GM19099 (cell line): ENCODE measurements around the gene RPS6KL1.

Experiments used
- POLR2A ChIP-seq: IDR thresholded peaks from 3 replicates; pipeline ENCODE4 v1.6.1; 2011; ENCODE audit warnings: low read depth; ENCODE audit not compliant: insufficient read length; ENCODE audit errors: extremely low read depth

RPS6KL1 gene

GRCh38 chr14:74871819-74872218, 51.2 kb downstream of the RPS6KL1 start:
- TF ChIP-seq POLR2A = no peak

GRCh38 chr14:74868739-74869138, 54.3 kb downstream of the RPS6KL1 start:
- no peak for TF ChIP-seq POLR2A

- no peak for TF ChIP-seq POLR2A
Observed at GRCh38 chr14:74867673-74868072, 55.4 kb downstream of the RPS6KL1 start.

GRCh38 chr14:74866708-74867389, 56.2 kb downstream of the RPS6KL1 start:
- TF ChIP-seq POLR2A = no peak

GRCh38 chr14:74865156-74865555, 57.9 kb downstream of the RPS6KL1 start:
- no peak for TF ChIP-seq POLR2A

- no peak for TF ChIP-seq POLR2A
Observed at GRCh38 chr14:74864198-74864597, 58.9 kb downstream of the RPS6KL1 start.

- TF ChIP-seq POLR2A = no peak
Observed at GRCh38 chr14:74863274-74863673, 59.8 kb downstream of the RPS6KL1 start.

- TF ChIP-seq POLR2A = no peak
Observed at GRCh38 chr14:74861734-74862090, 61.3 kb downstream of the RPS6KL1 start.

GRCh38 chr14:74860899-74861733, 61.9 kb downstream of the RPS6KL1 start:
- TF ChIP-seq POLR2A = no peak

GRCh38 chr14:74859757-74860552, 63.1 kb downstream of the RPS6KL1 start:
- TF ChIP-seq POLR2A = no peak

- TF ChIP-seq POLR2A = no peak
Observed at GRCh38 chr14:74858022-74858421, 65.0 kb downstream of the RPS6KL1 start.

GRCh38 chr14:74856366-74856765, 66.7 kb downstream of the RPS6KL1 start:
- no peak for TF ChIP-seq POLR2A

- TF ChIP-seq POLR2A = no peak
Observed at GRCh38 chr14:74855945-74856344, 67.1 kb downstream of the RPS6KL1 start.

GRCh38 chr14:74855021-74855420, 68.0 kb downstream of the RPS6KL1 start:
- TF ChIP-seq POLR2A = no peak
